ENCODE data around the gene KIAA1755.

The KIAA1755 gene

DNA sequence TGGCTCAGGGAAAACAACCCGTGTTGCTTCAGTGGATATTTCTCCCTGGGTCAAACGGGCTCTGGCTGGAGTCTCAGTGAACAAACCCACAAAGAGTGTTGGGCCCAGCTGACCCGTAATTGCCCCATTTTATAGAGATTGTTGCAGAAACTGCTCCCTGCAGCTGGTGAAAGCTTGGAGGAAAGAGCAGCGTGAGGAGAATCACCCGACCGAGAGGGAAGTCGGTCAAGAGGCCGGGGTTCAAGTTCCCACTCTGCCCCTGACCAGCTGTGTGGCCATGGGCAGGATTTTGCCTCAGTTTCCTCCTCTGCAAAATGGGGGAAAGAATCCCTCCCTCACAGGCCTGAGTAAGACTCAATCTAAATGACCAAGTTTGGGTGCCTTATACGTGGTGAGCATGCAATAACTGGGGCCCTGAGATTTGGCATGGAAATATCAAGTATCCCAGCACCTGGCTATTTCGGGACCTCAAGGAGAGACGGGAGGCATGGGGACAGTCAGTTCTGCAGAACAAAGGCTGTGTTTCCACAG is 93.8 kb downstream of the KIAA1755 start:
- no peak for DNase-seq (ENCODE audit: low read depth)

DNA sequence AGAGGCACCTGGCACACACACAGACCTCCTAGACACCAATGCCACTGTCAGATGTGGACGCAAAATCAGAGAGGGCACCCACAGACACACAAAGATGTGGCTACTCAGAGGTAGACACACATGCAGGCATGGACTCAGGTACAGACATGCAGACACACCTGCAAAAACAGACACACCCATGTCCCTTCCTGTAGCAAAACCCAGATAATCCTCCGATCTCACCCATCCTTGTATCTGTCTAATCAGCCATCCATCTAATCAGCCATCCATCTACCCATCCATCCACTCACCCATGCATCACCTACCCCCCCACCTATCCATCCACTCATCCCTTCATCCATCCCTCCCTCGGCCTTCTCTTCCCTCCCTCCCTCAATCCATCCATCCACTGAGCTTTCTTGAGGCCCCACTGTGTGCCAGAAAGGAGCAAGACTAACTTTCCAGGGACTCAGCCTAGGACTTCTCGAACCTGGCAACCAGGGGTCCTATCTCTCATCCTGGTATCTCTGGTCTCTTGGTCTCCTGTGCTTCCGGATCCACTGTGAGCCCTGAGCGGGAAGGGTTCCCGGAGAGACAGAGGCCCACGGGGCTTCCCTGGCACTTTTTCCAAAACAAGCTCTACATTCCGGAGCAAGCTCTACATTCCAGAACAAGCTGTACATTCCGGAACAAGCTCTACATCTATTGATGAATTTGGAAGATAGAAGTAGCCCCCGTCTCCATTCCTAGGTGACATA is 94.4 kb downstream of the KIAA1755 start:
- DNase-seq (ENCODE audit: low read depth) = no peak

DNA sequence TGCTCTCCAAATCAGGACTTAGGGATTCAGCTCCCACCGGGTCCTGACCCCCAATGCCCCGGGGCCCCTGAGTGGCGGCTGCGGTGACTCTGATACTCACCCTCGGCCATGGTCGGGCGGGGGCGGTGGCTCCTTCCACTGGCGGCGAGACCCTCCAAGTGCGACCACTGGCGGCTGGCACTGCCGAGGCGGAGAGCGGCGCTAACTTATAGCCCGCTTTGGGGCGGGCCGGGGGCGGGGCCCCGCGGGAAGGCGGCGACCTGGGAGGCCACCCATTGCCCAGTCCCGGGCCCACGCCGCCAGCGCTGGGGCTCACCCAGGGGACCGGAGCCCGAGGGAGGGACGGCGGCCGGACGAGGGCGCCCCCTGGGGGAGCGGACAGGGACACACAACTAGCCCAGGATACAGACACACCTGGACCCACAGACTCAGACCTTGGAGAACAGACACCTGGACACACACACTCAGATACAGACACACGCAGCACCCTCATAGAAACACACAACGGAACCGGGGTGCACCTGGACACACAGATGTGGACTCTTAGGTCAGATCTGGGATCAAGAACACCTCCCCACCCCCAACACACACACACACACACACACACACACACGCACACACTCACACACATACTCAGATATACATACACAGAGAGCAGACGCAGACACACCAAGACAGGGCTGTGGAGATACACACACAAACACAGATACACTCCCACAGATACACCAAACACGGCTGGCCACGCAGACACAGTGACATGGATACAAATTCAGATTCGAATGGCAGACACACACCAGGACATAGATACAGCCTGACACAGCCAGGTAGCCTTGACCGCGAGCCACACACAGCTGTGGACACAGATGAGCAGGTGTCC is 95.2 kb downstream of the KIAA1755 start, which contains the start of gene TGM2:
Gene TGM2 (minus strand): TSS at position 182 of the 877 bp plus-strand sequence. CDS start 72 bp downstream, at position 110.
- peak; percentile 26 for DNase-seq (ENCODE audit: low read depth)

DNA sequence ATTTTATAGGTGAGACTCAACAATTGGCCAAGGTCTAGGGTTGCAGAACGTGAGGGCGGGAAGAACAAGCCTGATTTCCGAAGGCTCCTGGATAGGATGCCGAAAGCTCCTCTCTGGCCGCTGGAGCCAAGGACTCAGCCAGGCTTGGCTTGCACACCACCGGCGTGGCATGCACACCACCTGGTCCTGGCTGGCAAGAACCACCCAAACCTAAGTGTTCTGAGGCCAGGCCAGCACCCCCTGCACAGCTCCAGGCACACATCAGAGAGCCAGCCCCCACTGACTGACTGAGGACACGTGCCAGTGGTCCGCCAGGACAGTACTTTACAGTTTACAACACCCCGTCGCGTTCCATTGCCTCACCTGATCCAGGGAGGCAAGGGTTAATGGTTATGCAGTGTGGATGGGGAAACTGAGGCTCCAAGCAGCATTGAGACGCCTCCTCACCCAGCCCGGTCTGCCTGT is 95.9 kb downstream of the KIAA1755 start:
- DNase-seq (ENCODE audit: low read depth) = no peak

DNA sequence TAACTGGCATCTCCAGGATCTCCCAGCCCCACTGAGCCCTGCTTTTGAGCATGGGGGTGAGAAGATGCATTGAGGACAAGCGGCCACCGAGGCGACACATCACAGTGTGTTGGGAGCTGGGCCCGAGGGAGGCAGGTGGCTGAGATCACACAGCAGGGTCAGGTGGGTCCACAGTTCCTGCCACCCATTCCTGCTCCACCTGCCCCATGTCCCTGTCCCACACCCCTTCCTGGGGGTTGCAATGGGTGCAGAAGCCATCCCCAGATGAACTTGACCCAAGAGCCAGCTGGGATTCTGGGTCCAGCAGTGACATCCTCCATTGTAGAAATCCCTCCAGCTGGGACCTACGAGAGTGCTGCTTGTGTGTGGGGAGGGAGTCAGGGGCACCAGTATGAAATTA is 96.5 kb downstream of the KIAA1755 start:
- no peak for DNase-seq (ENCODE audit: low read depth)

DNA sequence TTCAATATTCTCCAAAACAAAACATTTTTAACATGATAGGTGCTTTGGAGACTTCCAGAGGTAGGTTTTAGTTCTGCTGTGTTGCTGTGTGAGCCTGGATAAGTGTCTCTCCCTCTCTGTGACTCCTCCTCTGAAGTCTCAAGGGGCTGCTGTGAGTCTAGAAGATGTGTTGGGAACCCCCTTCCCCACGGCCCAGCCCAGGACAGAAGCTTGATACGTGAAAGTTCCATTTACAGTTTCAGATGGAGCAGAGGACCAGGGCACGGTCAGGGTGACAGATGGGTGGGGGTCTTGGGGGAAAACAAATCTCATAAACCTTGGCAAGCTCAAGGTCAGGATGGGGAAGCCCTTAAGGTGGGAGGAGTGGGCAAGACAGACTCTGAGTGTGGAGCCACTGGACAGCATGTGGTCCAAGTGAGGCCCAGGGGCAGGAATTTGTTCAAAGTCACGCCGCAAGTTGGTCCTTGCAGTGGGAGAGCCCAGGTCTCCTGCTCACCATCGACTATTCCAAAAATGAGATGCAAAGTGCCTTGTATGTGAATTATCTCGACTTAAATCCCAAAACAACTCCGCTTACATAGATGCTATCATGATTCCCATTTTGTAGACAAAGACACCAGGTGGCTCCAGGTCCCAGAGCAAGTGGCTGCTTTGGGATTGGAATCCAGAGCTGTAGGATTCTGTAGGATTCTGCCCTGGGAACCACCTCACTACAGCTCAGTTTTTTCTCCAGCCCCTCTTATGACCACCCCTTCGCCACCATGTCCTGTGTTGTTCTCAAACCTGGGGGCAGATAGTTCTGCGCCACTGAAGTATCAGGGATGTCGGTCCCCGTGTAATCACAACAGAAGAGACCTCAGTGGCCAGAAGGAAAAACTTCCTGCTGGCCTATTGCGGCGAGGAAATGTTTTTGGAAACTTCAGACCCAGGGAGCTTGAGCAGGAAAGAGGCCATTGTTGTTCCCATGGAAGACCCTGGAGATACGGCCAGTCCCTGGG is 97.4 kb downstream of the KIAA1755 start:
- DNase-seq (ENCODE audit: low read depth) = no peak

DNA sequence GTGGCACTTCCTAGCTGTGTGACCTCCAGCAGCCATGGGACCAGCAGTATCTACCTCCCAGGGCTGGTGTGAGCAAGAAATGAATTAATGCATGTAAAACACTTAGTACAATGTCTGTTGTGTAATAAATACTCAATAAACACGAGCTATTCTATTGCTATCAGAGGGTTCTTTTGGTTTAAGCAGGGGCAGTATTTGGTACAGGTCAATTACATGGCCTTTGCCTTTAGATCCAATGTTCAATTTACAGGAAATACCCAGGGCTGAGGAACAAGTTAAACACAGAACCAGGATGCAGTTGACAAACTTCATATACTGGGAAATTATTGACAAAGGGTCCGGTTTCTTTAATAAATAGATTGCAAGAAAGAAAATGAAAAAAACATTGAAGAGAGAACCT is 98.4 kb downstream of the KIAA1755 start:
- DNase-seq (ENCODE audit: low read depth) = no peak

DNA sequence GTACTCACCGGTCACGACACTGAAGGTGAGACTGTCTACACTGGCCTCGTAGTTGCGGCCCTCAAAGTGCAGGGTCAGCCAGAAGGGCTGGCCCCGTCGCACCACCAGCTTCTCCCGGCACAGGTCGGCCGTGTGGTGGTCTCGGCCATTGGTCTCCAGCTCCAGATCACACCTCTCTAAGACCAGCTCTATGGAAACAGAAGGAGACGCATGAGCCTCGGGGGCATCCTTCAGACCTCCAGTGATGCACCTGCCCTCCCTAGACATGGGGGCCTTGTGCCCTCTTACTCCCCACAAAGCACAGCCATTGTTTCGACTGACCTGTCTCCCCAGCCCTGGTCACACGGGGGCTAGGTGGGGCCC is 99.1 kb downstream of the KIAA1755 start:
- DNase-seq (ENCODE audit: low read depth) = no peak
